ENCODE measurements around the gene S100B.

The S100B gene

GRCh38 chr21:46641656-46642055 is 36.8 kb upstream of the S100B start:
- no peak overlapping the region for H2BK5ac ChIP-seq (ENCODE audit: low read length)
- H2AFZ ChIP-seq (ENCODE audit: low read length): no peak overlapping the region
- H3K9me3 ChIP-seq (replicated peaks in 1 of 2; ENCODE audit: control insufficient read depth in 2 of 2, insufficient read depth in 1 of 2, low read depth in 1 of 2, low read length in 2 of 2): peaks cover 0 to 19% of the 10 kb centered on the region in 2 donors
- no peak for DNase-seq (ENCODE audit: low spot score)
- H3K27ac ChIP-seq (replicated peaks; ENCODE audit: low read length): no peak overlapping the region
- H3K27me3 ChIP-seq (ENCODE audit: control insufficient read depth in 3 of 3, insufficient read depth in 3 of 3, low read depth in 1 of 3, low read length in 3 of 3): no peaks in the 10 kb centered on the region
- H2BK120ac ChIP-seq (ENCODE audit: low read depth, low read length): no peak overlapping the region
- no peak overlapping the region for H3K23ac ChIP-seq (ENCODE audit: low read depth, low read length, poor library complexity)
- H3K79me1 ChIP-seq (ENCODE audit: low read depth, low read length): peaks cover 7% of the 10 kb centered on the region
- H3K9ac ChIP-seq (ENCODE audit: low read depth, low read length, poor library complexity): no peak overlapping the region
- no peak overlapping the region for H3K18ac ChIP-seq (ENCODE audit: low read length)
- H2BK15ac ChIP-seq (ENCODE audit: low read length): no peak overlapping the region
- no peak overlapping the region for H3K4me3 ChIP-seq (ENCODE audit: low read length in 2 of 2)
- H3K14ac ChIP-seq (ENCODE audit: low read length): no peak overlapping the region
- H4K91ac ChIP-seq (ENCODE audit: low read depth, low read length, poor library complexity): no peak overlapping the region
- H3K36me3 ChIP-seq (replicated peaks in 1 of 2; ENCODE audit: control insufficient read depth in 2 of 2, insufficient read depth in 2 of 2, low read length in 2 of 2): peaks cover 23 to 99% of the 10 kb centered on the region in 2 donors
- no CpG with 5 or more reads among the region's 8 CpGs for WGBS, 2 donors (ENCODE audit: extremely low coverage in 2 of 2, insufficient read length in 2 of 2, insufficient replicate concordance in 1 of 2)
- H3K4ac ChIP-seq (ENCODE audit: low read length): no peak overlapping the region
- no peak overlapping the region for H3K4me2 ChIP-seq (ENCODE audit: insufficient read depth, low read length, poor library complexity, severe bottlenecking)
- H2AK5ac ChIP-seq (ENCODE audit: low read depth, low read length): no peak overlapping the region
- peaks cover 0 to 11% of the 10 kb centered on the region in 2 donors for H3K4me1 ChIP-seq (ENCODE audit: control insufficient read depth in 2 of 2, insufficient read depth in 1 of 2, low read depth in 1 of 2, low read length in 2 of 2)
- H2BK12ac ChIP-seq (ENCODE audit: low read length): no peak overlapping the region
- no peak overlapping the region for H4K8ac ChIP-seq (ENCODE audit: low read depth, low read length)

DNA sequence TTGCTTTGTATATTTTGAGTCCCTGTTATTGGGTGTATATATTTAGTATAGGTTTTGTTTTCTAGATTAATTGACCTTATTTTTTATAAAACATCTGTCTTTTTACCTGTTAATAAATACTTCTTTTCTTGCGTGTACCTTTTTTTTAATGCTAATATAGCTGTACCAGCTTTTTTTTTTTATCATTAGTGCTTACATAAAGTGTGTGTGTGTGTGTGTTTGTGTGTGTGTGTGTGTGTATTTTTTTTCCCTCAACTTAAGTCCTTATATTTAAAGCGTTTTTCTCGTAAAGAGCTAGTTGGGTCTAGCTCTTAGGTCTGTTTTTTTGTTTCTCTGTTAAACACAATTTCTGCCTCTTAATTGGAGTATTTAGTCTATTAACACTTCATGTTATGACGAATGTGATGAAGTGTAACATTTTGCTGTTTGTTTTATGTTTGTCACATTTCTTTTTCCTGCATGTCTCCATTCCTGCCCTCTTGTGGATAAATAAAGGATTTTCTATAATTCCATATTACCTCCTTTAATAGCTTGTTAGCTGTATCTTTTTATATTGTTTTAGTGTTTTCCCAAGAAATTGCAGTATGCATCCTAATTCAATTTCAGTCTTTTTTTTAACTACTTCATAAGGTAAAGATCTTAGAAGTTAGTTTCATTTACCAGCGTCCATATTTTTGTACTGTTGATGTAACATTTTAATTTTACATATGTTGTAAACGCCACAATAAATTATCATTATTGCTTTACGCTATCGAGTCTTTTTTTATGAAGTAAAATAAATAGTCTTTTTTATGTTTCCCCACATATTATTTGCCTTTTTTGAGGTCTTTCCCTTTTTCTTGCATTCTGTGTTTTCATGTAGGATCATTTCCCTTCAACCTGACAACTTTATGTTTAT is 34.9 kb upstream of the S100B start:
- Histone ChIP-seq H2BK12ac (ENCODE audit: low read length) (no peak overlapping the region), H3K79me1 (ENCODE audit: low read depth, low read length) (peaks cover 6% of the 10 kb centered on the region), H3K9ac (ENCODE audit: low read depth, low read length, poor library complexity) (no peak overlapping the region), H2BK5ac (ENCODE audit: low read length) (no peak overlapping the region), H3K18ac (ENCODE audit: low read length) (no peak overlapping the region), H3K27ac (replicated peaks; ENCODE audit: low read length) (no peak overlapping the region), H3K27me3 (ENCODE audit: control insufficient read depth in 3 of 3, insufficient read depth in 3 of 3, low read depth in 1 of 3, low read length in 3 of 3) (no peaks in the 10 kb centered on the region), H3K36me3 (replicated peaks in 1 of 2; ENCODE audit: control insufficient read depth in 2 of 2, insufficient read depth in 2 of 2, low read length in 2 of 2) (peaks cover 15 to 83% of the 10 kb centered on the region in 2 donors), H3K9me3 (replicated peaks in 1 of 2; ENCODE audit: control insufficient read depth in 2 of 2, insufficient read depth in 1 of 2, low read depth in 1 of 2, low read length in 2 of 2) (peaks cover 0 to 17% of the 10 kb centered on the region in 2 donors), H3K4me1 (ENCODE audit: control insufficient read depth in 2 of 2, insufficient read depth in 1 of 2, low read depth in 1 of 2, low read length in 2 of 2) (peaks cover 0 to 17% of the 10 kb centered on the region in 2 donors), H4K8ac (ENCODE audit: low read depth, low read length) (no peak overlapping the region), H2AK5ac (ENCODE audit: low read depth, low read length) (no peak overlapping the region), H3K23ac (ENCODE audit: low read depth, low read length, poor library complexity) (no peak overlapping the region), H3K14ac (ENCODE audit: low read length) (no peak overlapping the region), H2AFZ (ENCODE audit: low read length) (no peak overlapping the region), H3K4me2 (ENCODE audit: insufficient read depth, low read length, poor library complexity, severe bottlenecking) (no peak overlapping the region), H2BK15ac (ENCODE audit: low read length) (no peak overlapping the region), H3K4me3 (ENCODE audit: low read length in 2 of 2) (no peak overlapping the region), H4K91ac (ENCODE audit: low read depth, low read length, poor library complexity) (no peak overlapping the region), H2BK120ac (ENCODE audit: low read depth, low read length) (no peak overlapping the region), H3K4ac (ENCODE audit: low read length) (no peak overlapping the region)
- no peak for DNase-seq (ENCODE audit: low spot score)
- WGBS, 2 donors (ENCODE audit: extremely low coverage in 2 of 2, insufficient read length in 2 of 2, insufficient replicate concordance in 1 of 2): no CpG with 5 or more reads among the region's 8 CpGs

DNA sequence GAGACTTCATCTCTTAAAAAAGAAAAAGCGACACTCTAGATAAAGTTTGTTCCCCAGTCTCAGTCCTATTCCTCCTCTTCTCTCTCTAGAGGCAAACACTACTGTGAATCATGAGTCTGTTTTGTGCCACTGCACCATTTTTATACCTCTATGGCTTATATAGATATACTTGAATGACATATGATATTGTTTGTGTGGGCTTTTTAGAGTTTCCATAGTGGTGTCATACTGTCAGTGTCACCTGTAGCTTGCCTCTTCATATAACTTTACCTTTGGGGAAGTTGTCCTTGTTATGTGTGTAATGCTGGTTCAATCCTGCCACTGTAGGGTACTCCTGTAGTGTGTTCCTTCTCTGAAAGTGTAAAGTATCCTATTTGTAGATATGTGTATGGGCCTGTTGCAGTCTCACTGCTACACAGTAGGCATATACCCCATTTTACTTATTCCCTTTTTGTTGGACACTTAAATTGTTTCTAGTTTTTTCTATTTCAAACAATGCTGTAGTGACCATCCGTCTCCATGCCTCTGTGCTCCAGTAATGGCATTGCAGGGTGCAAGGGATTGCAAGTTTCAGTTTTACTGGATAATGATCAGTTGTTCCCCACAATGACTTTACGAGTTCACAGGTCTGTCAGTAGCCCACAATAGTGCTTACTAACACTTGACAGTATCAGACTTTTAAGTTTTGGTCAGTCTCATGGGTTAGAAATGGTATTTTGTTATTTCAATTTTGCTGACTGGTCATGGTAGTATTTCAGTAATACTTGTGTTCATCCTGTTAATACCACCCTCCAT is 33.3 kb upstream of the S100B start:
- no CpG with 5 or more reads among the region's 3 CpGs for WGBS, 2 donors (ENCODE audit: extremely low coverage in 2 of 2, insufficient read length in 2 of 2, insufficient replicate concordance in 1 of 2)
- H3K4me2 ChIP-seq (ENCODE audit: insufficient read depth, low read length, poor library complexity, severe bottlenecking): no peak overlapping the region

More for the DNA sequence above, 33.3 kb upstream of the S100B start:
- Histone ChIP-seq H3K79me1 (ENCODE audit: low read depth, low read length) (peaks cover 5% of the 10 kb centered on the region), H2BK5ac (ENCODE audit: low read length) (no peak overlapping the region), H3K14ac (ENCODE audit: low read length) (no peak overlapping the region), H2AK5ac (ENCODE audit: low read depth, low read length) (no peak overlapping the region), H3K4ac (ENCODE audit: low read length) (no peak overlapping the region), H4K8ac (ENCODE audit: low read depth, low read length) (no peak overlapping the region), H2BK15ac (ENCODE audit: low read length) (no peak overlapping the region), H3K23ac (ENCODE audit: low read depth, low read length, poor library complexity) (no peak overlapping the region), H3K9me3 (replicated peaks in 1 of 2; ENCODE audit: control insufficient read depth in 2 of 2, insufficient read depth in 1 of 2, low read depth in 1 of 2, low read length in 2 of 2) (peaks cover 0 to 5% of the 10 kb centered on the region in 2 donors), H3K27me3 (ENCODE audit: control insufficient read depth in 3 of 3, insufficient read depth in 3 of 3, low read depth in 1 of 3, low read length in 3 of 3) (no peaks in the 10 kb centered on the region), H3K36me3 (replicated peaks in 1 of 2; ENCODE audit: control insufficient read depth in 2 of 2, insufficient read depth in 2 of 2, low read length in 2 of 2) (peaks cover 6 to 68% of the 10 kb centered on the region in 2 donors), H2BK120ac (ENCODE audit: low read depth, low read length) (no peak overlapping the region), H3K18ac (ENCODE audit: low read length) (no peak overlapping the region), H3K27ac (replicated peaks; ENCODE audit: low read length) (no peak overlapping the region), H3K4me1 (ENCODE audit: control insufficient read depth in 2 of 2, insufficient read depth in 1 of 2, low read depth in 1 of 2, low read length in 2 of 2) (peaks cover 0 to 23% of the 10 kb centered on the region in 2 donors), H4K91ac (ENCODE audit: low read depth, low read length, poor library complexity) (no peak overlapping the region), H3K4me3 (ENCODE audit: low read length in 2 of 2) (no peak overlapping the region), H2BK12ac (ENCODE audit: low read length) (no peak overlapping the region), H2AFZ (ENCODE audit: low read length) (no peak overlapping the region), H3K9ac (ENCODE audit: low read depth, low read length, poor library complexity) (no peak overlapping the region)
- no peak for DNase-seq (ENCODE audit: low spot score)

All from neuronal stem cell (in vitro differentiated cells).